Measurements from ENCODE around the gene RBM33.

DNA sequence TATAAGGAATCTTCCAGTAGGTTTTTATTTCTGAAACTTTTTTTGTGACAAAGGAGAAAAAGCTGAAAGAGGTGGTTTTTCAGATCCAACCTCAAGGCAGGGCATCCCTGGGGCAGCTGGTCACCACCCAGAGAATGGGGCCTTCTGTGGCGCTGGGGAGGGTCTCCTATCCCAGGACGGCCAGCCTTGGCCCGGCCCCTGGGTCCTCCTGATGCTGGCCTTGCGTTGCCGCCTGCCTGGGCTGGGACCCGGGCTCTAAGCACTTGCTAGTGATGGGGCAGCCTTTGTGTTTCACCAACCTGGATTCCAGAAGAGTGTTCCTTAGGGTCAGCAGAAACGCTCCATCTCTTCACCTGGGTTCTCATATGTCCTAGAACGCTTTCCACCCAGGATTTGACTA lies 151.5 kb downstream of the RBM33 start:
- TF ChIP-seq EGR1 (IDR thresholded peaks at IDR 0.05), result no peak
- no peak for TF ChIP-seq CEBPB (IDR thresholded peaks at IDR 0.05)
- no peak for TF ChIP-seq FOXM1 (IDR thresholded peaks at IDR 0.05; ENCODE audit: borderline replicate concordance, low read depth)
- TF ChIP-seq YY1 (IDR thresholded peaks at IDR 0.05; ENCODE audit: low read depth), result no peak
- TF ChIP-seq, protein P1, sequence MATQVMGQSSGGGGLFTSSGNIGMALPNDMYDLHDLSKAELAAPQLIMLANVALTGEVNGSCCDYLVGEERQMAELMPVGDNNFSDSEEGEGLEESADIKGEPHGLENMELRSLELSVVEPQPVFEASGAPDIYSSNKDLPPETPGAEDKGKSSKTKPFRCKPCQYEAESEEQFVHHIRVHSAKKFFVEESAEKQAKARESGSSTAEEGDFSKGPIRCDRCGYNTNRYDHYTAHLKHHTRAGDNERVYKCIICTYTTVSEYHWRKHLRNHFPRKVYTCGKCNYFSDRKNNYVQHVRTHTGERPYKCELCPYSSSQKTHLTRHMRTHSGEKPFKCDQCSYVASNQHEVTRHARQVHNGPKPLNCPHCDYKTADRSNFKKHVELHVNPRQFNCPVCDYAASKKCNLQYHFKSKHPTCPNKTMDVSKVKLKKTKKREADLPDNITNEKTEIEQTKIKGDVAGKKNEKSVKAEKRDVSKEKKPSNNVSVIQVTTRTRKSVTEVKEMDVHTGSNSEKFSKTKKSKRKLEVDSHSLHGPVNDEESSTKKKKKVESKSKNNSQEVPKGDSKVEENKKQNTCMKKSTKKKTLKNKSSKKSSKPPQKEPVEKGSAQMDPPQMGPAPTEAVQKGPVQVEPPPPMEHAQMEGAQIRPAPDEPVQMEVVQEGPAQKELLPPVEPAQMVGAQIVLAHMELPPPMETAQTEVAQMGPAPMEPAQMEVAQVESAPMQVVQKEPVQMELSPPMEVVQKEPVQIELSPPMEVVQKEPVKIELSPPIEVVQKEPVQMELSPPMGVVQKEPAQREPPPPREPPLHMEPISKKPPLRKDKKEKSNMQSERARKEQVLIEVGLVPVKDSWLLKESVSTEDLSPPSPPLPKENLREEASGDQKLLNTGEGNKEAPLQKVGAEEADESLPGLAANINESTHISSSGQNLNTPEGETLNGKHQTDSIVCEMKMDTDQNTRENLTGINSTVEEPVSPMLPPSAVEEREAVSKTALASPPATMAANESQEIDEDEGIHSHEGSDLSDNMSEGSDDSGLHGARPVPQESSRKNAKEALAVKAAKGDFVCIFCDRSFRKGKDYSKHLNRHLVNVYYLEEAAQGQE (IDR thresholded peaks at IDR 0.05; ENCODE audit: low read depth), result no peak
- no peak for TF ChIP-seq RAD21 (IDR thresholded peaks at IDR 0.05; ENCODE audit: low read depth)
- TF ChIP-seq CREB1 (IDR thresholded peaks at IDR 0.05; ENCODE audit: low read depth), result no peak
- TF ChIP-seq EP300 (IDR thresholded peaks at IDR 0.05; ENCODE audit: borderline replicate concordance), result no peak
